Thoracic aorta (tissue), 2 donors: Measurements from ENCODE around the gene MLYCD. TPM values are rescaled to one million over a fixed set of nuclear protein-coding genes. Genes with fewer than 3 reads are reported as not detected.

Experiments
- ATAC-seq: fragments of 150-250 bp; one replicate; pipeline ENCODE4 v1.8.0; 2017; ENCODE audit warnings: low read depth; ENCODE audit not compliant: insufficient number of reproducible peaks, low FRiP score
- DNase-seq: peaks from one replicate; pipeline ENCODE4 v3.0.0-alpha.2; 2020; ENCODE audit warnings: low spot score
- H3K27ac ChIP-seq, 2 donors: fragments of 200-600 bp; sonication (generic); 1 replicate in 1 of 2; 2 replicates in 1 of 2; pipeline ENCODE4 v1.5.1; 2016; ENCODE audit warnings: mild to moderate bottlenecking in 2 of 2, moderate library complexity in 2 of 2
- H3K27me3 ChIP-seq: fragments of 200-600 bp; sonication (generic); replicated peaks from 2 replicates; pipeline ENCODE4 v1.6.0; 2016; ENCODE audit warnings: mild to moderate bottlenecking; ENCODE audit not compliant: insufficient read depth
- H3K36me3 ChIP-seq: fragments of 200-600 bp; sonication (generic); one replicate; pipeline ENCODE4 v1.5.1; 2016
- H3K4me1 ChIP-seq, 2 donors: fragments of 200-600 bp; sonication (generic); 1 replicate in 1 of 2; 2 replicates in 1 of 2; pipeline versions ENCODE4 v1.5.1 to v1.6.0; 2016; ENCODE audit warnings: low read depth in 2 of 2, mild to moderate bottlenecking in 1 of 2; ENCODE audit not compliant: control insufficient read depth in 1 of 2
- H3K4me3 ChIP-seq: fragments of 200-600 bp; sonication (generic); 2 replicates; pipeline ENCODE4 v1.5.1; 2016; ENCODE audit warnings: mild to moderate bottlenecking
- H3K9me3 ChIP-seq: fragments of 200-600 bp; sonication (generic); 2 replicates; pipeline ENCODE4 v1.5.1; 2016
- CTCF ChIP-seq: fragments of 200-600 bp; sonication (generic); IDR thresholded peaks from one replicate; pipeline ENCODE4 v1.5.1; 2019; ENCODE audit warnings: antibody characterized with exemption
- total RNA-seq, 2 donors: library from RNA; depleted of rRNA; stranded (reverse); fragments of >200 nt; gene quantifications; one replicate each; pipeline versions ENCODE4 v1.1.0 to v1.2.3, GENCODE V29; 2016

Gene MLYCD
- total RNA-seq, 2 donors from 2014 or later: 14.1 to 23.6 TPM

GRCh38 chr16:83964684-83965443 lies 65.9 kb downstream of the MLYCD start:
- H3K4me3 ChIP-seq: no peak overlapping the region
- no peaks in the 10 kb centered on the region for H3K9me3 ChIP-seq
- H3K27ac ChIP-seq: no peak overlapping the region
- ATAC-seq (no peak), DNase-seq (no peak)
- H3K36me3 ChIP-seq: peaks cover 32% of the 10 kb centered on the region
- no peaks in the 10 kb centered on the region for H3K27me3 ChIP-seq
- no peak for TF ChIP-seq CTCF
- peaks cover 0 to 7% of the 10 kb centered on the region in 2 donors for H3K4me1 ChIP-seq

- no peak for TF ChIP-seq CTCF
- peaks cover 0 to 7% of the 10 kb centered on the region in 2 donors for H3K4me1 ChIP-seq
- H3K4me3 ChIP-seq: no peak overlapping the region
- H3K27me3 ChIP-seq: no peaks in the 10 kb centered on the region
- peaks cover 26% of the 10 kb centered on the region for H3K36me3 ChIP-seq
- no peaks in the 10 kb centered on the region for H3K9me3 ChIP-seq
- no peak for ATAC-seq
- H3K27ac ChIP-seq: no peak overlapping the region
- no peak for DNase-seq
Observed at GRCh38 chr16:83965444-83966152, 66.7 kb downstream of the MLYCD start.

- DNase-seq: no peak
- ATAC-seq: no peak
- Histone ChIP-seq H3K9me3 (no peaks in the 10 kb centered on the region), H3K4me1 (peaks cover 0 to 7% of the 10 kb centered on the region in 2 donors), H3K27ac (no peak overlapping the region), H3K27me3 (no peaks in the 10 kb centered on the region), H3K36me3 (peaks cover 20% of the 10 kb centered on the region), H3K4me3 (no peak overlapping the region)
- TF ChIP-seq CTCF: no peak
Observed at GRCh38 chr16:83966153-83966696, 67.3 kb downstream of the MLYCD start.

GRCh38 chr16:83967091-83967490 lies 68.2 kb downstream of the MLYCD start:
- Histone ChIP-seq H3K27me3 (no peaks in the 10 kb centered on the region), H3K36me3 (peaks cover 12% of the 10 kb centered on the region), H3K9me3 (no peaks in the 10 kb centered on the region), H3K4me1 (peaks cover 0 to 7% of the 10 kb centered on the region in 2 donors), H3K4me3 (no peak overlapping the region), H3K27ac (no peak overlapping the region)
- TF ChIP-seq CTCF: no peak
- ATAC-seq (no peak), DNase-seq (no peak)

- Histone ChIP-seq H3K27me3 (no peaks in the 10 kb centered on the region), H3K9me3 (no peaks in the 10 kb centered on the region), H3K4me3 (peak within 1 kb of the TSS; percentile 54), H3K36me3 (peaks cover 8% of the 10 kb centered on the region), H3K4me1 (peaks cover 0 to 7% of the 10 kb centered on the region in 2 donors), H3K27ac (no peak within 1 kb of the TSS)
- ATAC-seq (no peak), DNase-seq (no peak)
- peak; percentile 49 for TF ChIP-seq CTCF
Observed at GRCh38 chr16:83967838-83968305, 69.0 kb downstream of the MLYCD start, which contains the start of gene NECAB2. Gene NECAB2, plus strand, starts transcription at chr16:83968244. Its CDS starts 405 bp downstream, at chr16:83968649.
